Measurements from ENCODE around the gene PCGF3. TPM values are rescaled to one million over a fixed set of nuclear protein-coding genes. Genes with fewer than 3 reads are reported as not detected.

Gene PCGF3
- total and polyA plus RNA-seq, 9 of the 15 experiments (the other 6 are each of a cell fraction or from before 2014, with no cell fraction given), result 2.6 to 46.1 (median 20.3) TPM

- peak; percentile 31 to 34; a peak in 1 of 4 replicates for TF ChIP-seq SIN3A (IDR thresholded peaks at IDR 0.05; ENCODE audit: borderline replicate concordance in 2 of 2, control insufficient read depth in 1 of 2, low read depth in 2 of 2, low read length in 2 of 2)
- peak; percentile 73 for TF ChIP-seq MGA (IDR thresholded peaks at IDR 0.05)
- TF ChIP-seq CBX3 (IDR thresholded peaks at IDR 0.05; ENCODE audit: borderline replicate concordance in 1 of 2, low read length in 2 of 2), result peak in 1 of 2 experiments; percentile 34; a peak in 1 of 3 replicates
- TF ChIP-seq ZNF140 (CRISPR knock-in tag; IDR thresholded peaks at IDR 0.05), result no peak
- no peak for TF ChIP-seq PTTG1 (tag; IDR thresholded peaks at IDR 0.05; ENCODE audit: low read depth)
- no peak for TF ChIP-seq ZKSCAN3 (CRISPR knock-in tag; IDR thresholded peaks at IDR 0.05)
- TF ChIP-seq ESRRA (IDR thresholded peaks at IDR 0.05; ENCODE audit: borderline replicate concordance, low read depth), result no peak
- peak; percentile 41 for TF ChIP-seq RBFOX2 (IDR thresholded peaks at IDR 0.05; ENCODE audit: low read depth, low read length)
- TF ChIP-seq TAF9B (IDR thresholded peaks at IDR 0.05; ENCODE audit: partially characterized antibody), result no peak
- no peak for TF ChIP-seq ZNF3 (CRISPR knock-in tag; IDR thresholded peaks at IDR 0.05)
- TF ChIP-seq ZNF584 (CRISPR knock-in tag; IDR thresholded peaks at IDR 0.05; ENCODE audit: low read depth), result no peak; the same call in 1 of the 2 replicates
- TF ChIP-seq TBL1XR1 (IDR thresholded peaks at IDR 0.05; ENCODE audit: low read length in 2 of 2), result no peak
- peak; percentile 73 for TF ChIP-seq E2F1 (CRISPR knock-in tag; IDR thresholded peaks at IDR 0.05)
- TF ChIP-seq POLR2G (IDR thresholded peaks at IDR 0.05; ENCODE audit: low read depth, low read length), result peak; percentile 58
- no peak for TF ChIP-seq NR2F6 (CRISPR knock-in tag; IDR thresholded peaks at IDR 0.05)
Measured at GRCh38 chr4:673349-674091, 32.1 kb upstream of the PCGF3 start (continued).

All from K562 (cell line).